ENCODE data around the gene KMT2B.
A peak's percentile ranks its signal among the peaks of the same experiment; 100 is the strongest.

Gene KMT2B

GRCh38 chr19:35716801-35717664 lies 770 bp upstream of the KMT2B start:
- peak; percentile 82 for DNase-seq (ENCODE audit: low spot score)
- TF ChIP-seq, protein P1, sequence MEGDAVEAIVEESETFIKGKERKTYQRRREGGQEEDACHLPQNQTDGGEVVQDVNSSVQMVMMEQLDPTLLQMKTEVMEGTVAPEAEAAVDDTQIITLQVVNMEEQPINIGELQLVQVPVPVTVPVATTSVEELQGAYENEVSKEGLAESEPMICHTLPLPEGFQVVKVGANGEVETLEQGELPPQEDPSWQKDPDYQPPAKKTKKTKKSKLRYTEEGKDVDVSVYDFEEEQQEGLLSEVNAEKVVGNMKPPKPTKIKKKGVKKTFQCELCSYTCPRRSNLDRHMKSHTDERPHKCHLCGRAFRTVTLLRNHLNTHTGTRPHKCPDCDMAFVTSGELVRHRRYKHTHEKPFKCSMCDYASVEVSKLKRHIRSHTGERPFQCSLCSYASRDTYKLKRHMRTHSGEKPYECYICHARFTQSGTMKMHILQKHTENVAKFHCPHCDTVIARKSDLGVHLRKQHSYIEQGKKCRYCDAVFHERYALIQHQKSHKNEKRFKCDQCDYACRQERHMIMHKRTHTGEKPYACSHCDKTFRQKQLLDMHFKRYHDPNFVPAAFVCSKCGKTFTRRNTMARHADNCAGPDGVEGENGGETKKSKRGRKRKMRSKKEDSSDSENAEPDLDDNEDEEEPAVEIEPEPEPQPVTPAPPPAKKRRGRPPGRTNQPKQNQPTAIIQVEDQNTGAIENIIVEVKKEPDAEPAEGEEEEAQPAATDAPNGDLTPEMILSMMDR (IDR thresholded peaks at IDR 0.05; ENCODE audit: extremely low read depth, missing control alignments) = peak; percentile 68

GRCh38 chr19:35718345-35719041 lies 690 bp downstream of the KMT2B start:
- peak; percentile 77 for DNase-seq (ENCODE audit: low spot score)
- TF ChIP-seq, protein P1 (IDR thresholded peaks at IDR 0.05; ENCODE audit: extremely low read depth, missing control alignments) = no peak

DNA sequence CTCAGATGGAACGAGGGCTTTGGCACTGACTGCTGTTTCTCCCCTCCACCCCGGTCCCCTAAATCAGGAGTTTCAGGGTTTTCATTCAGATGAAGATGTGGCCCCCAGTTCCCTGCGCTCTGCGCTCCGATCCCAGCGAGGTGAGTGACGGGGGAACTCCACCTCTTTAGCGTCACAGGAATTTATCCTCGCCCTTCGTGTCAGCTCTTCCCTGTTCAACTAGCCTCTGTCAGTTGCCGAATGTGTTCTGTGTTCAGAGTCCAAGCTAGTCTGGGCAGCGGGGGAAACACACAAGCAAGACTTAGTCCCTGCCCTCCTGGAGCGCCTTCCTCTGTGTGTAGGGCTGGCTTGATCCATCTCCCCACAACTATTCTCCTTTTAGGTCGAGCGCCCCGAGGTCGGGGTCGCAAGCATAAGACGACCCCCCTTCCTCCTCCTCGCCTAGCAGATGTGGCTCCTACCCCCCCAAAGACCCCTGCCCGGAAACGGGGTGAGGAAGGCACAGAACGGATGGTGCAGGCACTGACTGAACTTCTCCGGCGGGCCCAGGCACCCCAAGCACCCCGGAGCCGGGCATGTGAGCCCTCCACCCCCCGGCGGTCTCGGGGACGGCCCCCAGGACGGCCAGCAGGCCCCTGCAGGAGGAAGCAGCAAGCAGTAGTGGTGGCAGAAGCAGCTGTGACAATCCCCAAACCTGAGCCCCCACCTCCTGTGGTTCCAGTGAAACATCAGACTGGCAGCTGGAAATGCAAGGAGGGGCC lies 1.8 kb downstream of the KMT2B start:
- TF ChIP-seq, protein P1 (IDR thresholded peaks at IDR 0.05; ENCODE audit: extremely low read depth, missing control alignments) = no peak
- no peak for DNase-seq (ENCODE audit: low spot score)

DNA sequence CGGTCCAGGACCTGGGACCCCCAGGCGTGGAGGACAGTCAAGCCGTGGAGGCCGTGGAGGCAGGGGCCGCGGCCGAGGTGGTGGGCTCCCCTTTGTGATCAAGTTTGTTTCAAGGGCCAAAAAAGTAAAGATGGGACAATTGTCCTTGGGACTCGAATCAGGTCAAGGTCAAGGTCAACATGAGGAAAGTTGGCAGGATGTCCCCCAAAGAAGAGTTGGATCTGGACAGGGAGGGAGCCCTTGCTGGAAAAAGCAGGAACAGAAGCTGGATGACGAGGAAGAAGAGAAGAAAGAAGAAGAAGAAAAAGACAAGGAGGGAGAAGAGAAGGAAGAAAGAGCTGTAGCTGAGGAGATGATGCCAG lies 2.3 kb downstream of the KMT2B start:
- TF ChIP-seq, protein P1 (IDR thresholded peaks at IDR 0.05; ENCODE audit: extremely low read depth, missing control alignments) = no peak
- no peak for DNase-seq (ENCODE audit: low spot score)

GRCh38 chr19:35720648-35721047 lies 2.8 kb downstream of the KMT2B start:
- no peak for DNase-seq (ENCODE audit: low spot score)
- TF ChIP-seq, protein P1 (IDR thresholded peaks at IDR 0.05; ENCODE audit: extremely low read depth, missing control alignments) = no peak

GRCh38 chr19:35721374-35721773 lies 3.6 kb downstream of the KMT2B start:
- TF ChIP-seq, protein P1 (IDR thresholded peaks at IDR 0.05; ENCODE audit: extremely low read depth, missing control alignments) = no peak
- no peak for DNase-seq (ENCODE audit: low spot score)
